Measurements from ENCODE around the gene PCSK2.

The PCSK2 gene

DNA sequence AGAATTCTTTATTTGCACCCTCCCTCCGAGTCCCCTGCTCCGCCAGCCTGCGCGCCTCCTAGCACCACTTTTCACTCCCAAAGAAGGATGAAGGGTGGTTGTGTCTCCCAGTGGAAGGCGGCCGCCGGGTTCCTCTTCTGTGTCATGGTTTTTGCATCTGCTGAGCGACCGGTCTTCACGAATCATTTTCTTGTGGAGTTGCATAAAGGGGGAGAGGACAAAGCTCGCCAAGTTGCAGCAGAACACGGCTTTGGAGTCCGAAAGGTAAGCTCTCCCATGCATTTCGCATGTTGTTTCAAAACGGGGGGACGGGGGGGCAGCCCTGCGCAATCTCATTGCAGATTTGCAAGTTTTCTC, 357 bp downstream of the PCSK2 start:
- ATAC-seq, result no peak
- H3K27ac Mint-ChIP-seq, result no peak overlapping the region

GRCh38 chr20:17227669-17228623, 1.1 kb downstream of the PCSK2 start:
- Mint-ChIP-seq H3K4me3 (no peak overlapping the region), H3K9me3 (no peaks in the 10 kb centered on the region), H3K27ac (no peak overlapping the region), H3K4me1 (peaks cover 6% of the 10 kb centered on the region), H3K27me3 (peaks cover 73% of the 10 kb centered on the region)
- ATAC-seq, result no peak
- DNase-seq, result no peak

More for the DNA sequence above, 357 bp downstream of the PCSK2 start:
- no peak for DNase-seq
- Mint-ChIP-seq H3K9me3 (no peaks in the 10 kb centered on the region), H3K27me3 (peaks cover 76% of the 10 kb centered on the region), H3K4me3 (no peak overlapping the region), H3K4me1 (peaks cover 6% of the 10 kb centered on the region)

DNA sequence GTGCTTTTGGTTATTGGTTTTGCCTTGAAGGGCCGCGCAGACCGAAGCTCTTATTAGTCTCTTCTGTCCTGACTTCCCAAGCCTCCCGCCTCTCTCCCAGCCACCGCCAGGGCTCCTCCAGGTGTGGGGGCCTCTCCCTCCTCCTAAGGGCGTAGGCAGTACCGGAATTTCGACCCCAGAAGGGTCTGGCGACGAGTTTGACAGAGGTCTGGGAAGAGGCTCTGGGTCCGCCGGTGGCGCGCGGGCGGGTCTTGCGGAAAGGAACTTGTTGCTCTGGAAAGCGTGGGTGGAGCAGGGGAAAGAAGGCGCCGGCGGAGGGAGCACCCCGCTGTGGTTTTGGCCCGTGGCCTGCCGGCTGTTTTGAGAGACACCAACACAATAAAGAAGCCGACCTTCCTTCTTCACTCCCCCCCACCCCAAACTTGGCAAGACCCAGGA, 1.8 kb downstream of the PCSK2 start:
- ATAC-seq (no peak), DNase-seq (no peak)
- Mint-ChIP-seq H3K9me3 (no peaks in the 10 kb centered on the region), H3K27ac (no peak overlapping the region), H3K27me3 (peaks cover 66% of the 10 kb centered on the region), H3K4me3 (no peak overlapping the region), H3K4me1 (peaks cover 6% of the 10 kb centered on the region)

DNA sequence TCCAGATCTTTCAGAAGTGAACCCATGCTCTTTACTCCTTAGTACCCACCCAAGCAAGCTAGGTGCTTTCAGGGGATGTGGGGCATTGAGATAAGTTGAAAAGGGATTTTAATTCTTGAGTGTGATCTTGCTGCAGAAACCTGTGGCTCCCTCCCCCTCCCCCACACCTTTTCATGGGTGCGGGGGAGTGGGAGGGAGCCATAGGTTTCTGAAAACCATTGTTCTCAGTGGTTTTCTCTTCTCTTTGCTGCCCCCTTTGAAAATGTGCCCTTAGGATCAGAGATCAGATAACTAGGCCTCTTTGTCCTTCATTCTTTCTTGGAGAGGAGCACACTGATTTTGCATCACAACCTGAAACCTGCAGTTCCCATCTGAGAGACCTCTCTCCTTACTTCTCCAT, 2.4 kb downstream of the PCSK2 start:
- H3K27ac Mint-ChIP-seq, result no peak overlapping the region
- DNase-seq (no peak), ATAC-seq (no peak)
- H3K27me3 Mint-ChIP-seq, result peaks cover 61% of the 10 kb centered on the region
- H3K4me3 Mint-ChIP-seq, result no peak overlapping the region
- H3K4me1 Mint-ChIP-seq, result peaks cover 6% of the 10 kb centered on the region
- no peaks in the 10 kb centered on the region for H3K9me3 Mint-ChIP-seq

DNA sequence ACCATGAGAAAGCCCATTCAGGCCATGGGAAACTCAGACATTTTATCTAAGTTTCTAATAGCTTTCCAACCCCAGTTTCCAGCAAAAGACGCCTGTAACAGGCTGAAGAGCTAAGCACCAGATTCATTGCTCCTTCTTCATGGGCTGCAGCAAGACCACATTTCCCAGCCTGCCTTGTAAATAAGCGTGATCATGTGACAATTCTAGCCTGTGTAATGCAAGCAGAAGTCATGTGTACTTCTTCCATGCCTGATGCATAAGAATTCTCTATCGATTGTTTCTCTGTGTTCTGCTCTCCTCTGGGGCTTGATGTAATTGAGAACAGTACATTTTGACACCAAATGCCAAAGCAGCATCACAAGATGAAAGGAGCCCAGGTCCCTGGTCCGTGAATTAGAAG, 6.8 kb downstream of the PCSK2 start:
- no peak for ATAC-seq
- no peak overlapping the region for H3K4me3 Mint-ChIP-seq
- no peak overlapping the region for H3K27ac Mint-ChIP-seq

GRCh38 chr20:17236766-17237165, 9.9 kb downstream of the PCSK2 start:
- DNase-seq (no peak), ATAC-seq (no peak)
- peaks cover 0 to 16% of the 10 kb centered on the region in 2 donors for H3K9me3 Mint-ChIP-seq
- no peaks in the 10 kb centered on the region for H3K4me1 Mint-ChIP-seq
- no peaks in the 10 kb centered on the region for H3K27me3 Mint-ChIP-seq
- H3K4me3 Mint-ChIP-seq, result no peak overlapping the region
- H3K27ac Mint-ChIP-seq, result peak overlapping the region in 1 of 2 donors; percentile 3

More for the DNA sequence above, 6.8 kb downstream of the PCSK2 start:
- DNase-seq, result no peak
- H3K9me3 Mint-ChIP-seq, result peaks cover 0 to 8% of the 10 kb centered on the region in 2 donors
- H3K4me1 Mint-ChIP-seq, result no peaks in the 10 kb centered on the region
- peaks cover 18% of the 10 kb centered on the region for H3K27me3 Mint-ChIP-seq

- DNase-seq, result no peak
- H3K27me3 Mint-ChIP-seq, result no peaks in the 10 kb centered on the region
- ATAC-seq, result no peak
- peaks cover 0 to 5% of the 10 kb centered on the region in 2 donors for H3K9me3 Mint-ChIP-seq
- no peak overlapping the region for H3K27ac Mint-ChIP-seq
- no peak overlapping the region for H3K4me3 Mint-ChIP-seq
- no peaks in the 10 kb centered on the region for H3K4me1 Mint-ChIP-seq
These were observed 21.4 kb downstream of the PCSK2 start for GRCh38 chr20:17248224-17248623.

GRCh38 chr20:17262786-17263185, 35.9 kb downstream of the PCSK2 start:
- Mint-ChIP-seq H3K27me3 (no peaks in the 10 kb centered on the region), H3K27ac (no peak overlapping the region), H3K9me3 (peaks cover 0 to 5% of the 10 kb centered on the region in 2 donors), H3K4me3 (no peak overlapping the region), H3K4me1 (no peaks in the 10 kb centered on the region)
- ATAC-seq, result no peak
- no peak for DNase-seq

- no peaks in the 10 kb centered on the region for H3K27me3 Mint-ChIP-seq
- peaks cover 2 to 5% of the 10 kb centered on the region in 2 donors for H3K9me3 Mint-ChIP-seq
- H3K27ac Mint-ChIP-seq, result no peak overlapping the region
- H3K4me1 Mint-ChIP-seq, result no peaks in the 10 kb centered on the region
- ATAC-seq (no peak), DNase-seq (no peak)
- no peak overlapping the region for H3K4me3 Mint-ChIP-seq
These were observed 46.9 kb downstream of the PCSK2 start for GRCh38 chr20:17273717-17274116.

DNA sequence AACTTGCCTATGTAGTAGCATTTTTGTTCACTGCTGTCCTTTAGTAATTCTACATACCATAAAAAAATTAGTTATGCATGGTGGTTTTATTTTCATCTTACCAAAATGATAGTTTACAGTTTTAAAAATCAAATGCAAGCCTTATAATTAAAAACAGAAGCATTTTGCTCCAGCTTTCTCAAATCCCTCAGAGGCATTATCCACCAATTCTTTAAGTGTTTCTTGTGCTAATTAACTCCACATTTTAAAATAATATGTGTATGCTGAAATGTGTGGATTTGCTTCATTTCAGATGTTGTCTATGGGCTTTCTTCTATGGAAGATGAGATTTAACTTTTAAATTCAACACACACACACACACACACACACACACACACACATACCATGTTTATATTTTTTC, 49.3 kb downstream of the PCSK2 start:
- no peak for DNase-seq
- ATAC-seq, result no peak
- no peaks in the 10 kb centered on the region for H3K27me3 Mint-ChIP-seq
- no peak overlapping the region for H3K27ac Mint-ChIP-seq
- H3K4me3 Mint-ChIP-seq, result no peak overlapping the region
- H3K9me3 Mint-ChIP-seq, result peaks cover 9 to 11% of the 10 kb centered on the region in 2 donors
- no peaks in the 10 kb centered on the region for H3K4me1 Mint-ChIP-seq

DNA sequence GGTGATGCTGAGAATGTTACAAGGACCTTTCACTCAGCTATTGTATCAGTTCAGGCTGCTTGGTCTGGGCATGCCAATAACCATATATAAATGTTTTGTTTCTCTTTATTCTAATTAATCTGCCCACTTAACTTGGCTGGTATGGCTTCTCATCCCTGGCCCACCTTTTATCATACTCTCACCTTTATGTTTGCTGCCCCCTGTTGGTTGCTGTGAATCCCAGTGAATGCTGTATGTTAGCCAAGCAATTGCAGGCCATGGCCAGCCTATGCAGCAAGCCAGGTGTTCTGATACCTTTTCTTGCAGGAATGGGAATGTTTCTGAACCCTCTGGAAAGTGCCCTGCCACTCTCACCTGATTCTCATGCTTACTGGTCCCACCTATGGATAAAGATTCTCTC, 54.6 kb downstream of the PCSK2 start:
- DNase-seq (no peak), ATAC-seq (no peak)
- H3K27ac Mint-ChIP-seq, result no peak overlapping the region
- no peaks in the 10 kb centered on the region for H3K4me1 Mint-ChIP-seq
- H3K4me3 Mint-ChIP-seq, result no peak overlapping the region
- H3K27me3 Mint-ChIP-seq, result no peaks in the 10 kb centered on the region
- peaks cover 9 to 11% of the 10 kb centered on the region in 2 donors for H3K9me3 Mint-ChIP-seq

DNA sequence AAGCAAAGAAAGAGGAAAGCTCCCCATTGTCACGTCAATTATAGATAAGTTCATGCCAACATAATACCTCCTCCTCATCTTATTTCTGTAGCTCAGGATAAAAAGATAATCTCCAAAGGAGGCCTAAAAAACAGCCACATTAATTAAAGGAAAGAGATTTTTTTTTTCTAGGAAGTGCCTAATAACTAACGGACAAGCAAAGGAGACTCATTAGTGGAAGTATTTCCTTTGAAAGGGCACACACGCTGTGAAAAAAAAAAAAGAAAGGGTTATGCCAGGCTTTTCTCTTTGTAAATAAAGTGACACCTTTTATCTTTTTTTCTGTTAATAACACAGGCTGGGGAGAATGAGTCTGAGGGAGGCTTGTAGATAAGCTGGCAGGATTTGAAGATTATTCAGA, 55.7 kb downstream of the PCSK2 start:
- H3K27me3 Mint-ChIP-seq, result no peaks in the 10 kb centered on the region
- H3K4me3 Mint-ChIP-seq, result no peak overlapping the region
- peaks cover 9 to 11% of the 10 kb centered on the region in 2 donors for H3K9me3 Mint-ChIP-seq
- H3K27ac Mint-ChIP-seq, result no peak overlapping the region
- ATAC-seq (no peak), DNase-seq (no peak)
- no peaks in the 10 kb centered on the region for H3K4me1 Mint-ChIP-seq

GRCh38 chr20:17287503-17287902, 60.7 kb downstream of the PCSK2 start:
- DNase-seq, result no peak
- Mint-ChIP-seq H3K9me3 (no peaks in the 10 kb centered on the region), H3K4me3 (no peak overlapping the region), H3K27ac (no peak overlapping the region), H3K4me1 (no peaks in the 10 kb centered on the region), H3K27me3 (no peaks in the 10 kb centered on the region)
- ATAC-seq, result no peak

DNA sequence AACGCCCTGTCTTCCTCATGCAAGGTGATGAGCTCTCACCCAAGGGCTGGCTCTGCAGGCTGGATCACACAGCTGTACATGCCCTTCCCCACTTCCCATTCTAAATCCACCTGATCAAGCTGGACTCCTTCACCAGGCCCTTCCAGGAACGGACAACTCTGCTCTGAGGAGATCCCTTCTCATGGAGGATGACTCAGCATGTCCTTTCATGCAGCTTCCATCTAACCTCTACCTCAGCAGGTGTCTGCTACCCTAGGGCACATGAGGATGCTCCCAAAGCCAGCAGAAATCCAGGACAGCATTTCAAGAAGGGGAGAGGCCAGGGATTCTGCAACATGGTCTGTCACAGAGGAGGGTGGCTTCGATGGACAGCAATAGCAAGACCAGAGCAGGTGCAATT, 61.2 kb downstream of the PCSK2 start:
- Mint-ChIP-seq H3K4me3 (no peak overlapping the region), H3K9me3 (no peaks in the 10 kb centered on the region), H3K27me3 (no peaks in the 10 kb centered on the region), H3K4me1 (no peaks in the 10 kb centered on the region), H3K27ac (no peak overlapping the region)
- ATAC-seq (no peak), DNase-seq (no peak)

DNA sequence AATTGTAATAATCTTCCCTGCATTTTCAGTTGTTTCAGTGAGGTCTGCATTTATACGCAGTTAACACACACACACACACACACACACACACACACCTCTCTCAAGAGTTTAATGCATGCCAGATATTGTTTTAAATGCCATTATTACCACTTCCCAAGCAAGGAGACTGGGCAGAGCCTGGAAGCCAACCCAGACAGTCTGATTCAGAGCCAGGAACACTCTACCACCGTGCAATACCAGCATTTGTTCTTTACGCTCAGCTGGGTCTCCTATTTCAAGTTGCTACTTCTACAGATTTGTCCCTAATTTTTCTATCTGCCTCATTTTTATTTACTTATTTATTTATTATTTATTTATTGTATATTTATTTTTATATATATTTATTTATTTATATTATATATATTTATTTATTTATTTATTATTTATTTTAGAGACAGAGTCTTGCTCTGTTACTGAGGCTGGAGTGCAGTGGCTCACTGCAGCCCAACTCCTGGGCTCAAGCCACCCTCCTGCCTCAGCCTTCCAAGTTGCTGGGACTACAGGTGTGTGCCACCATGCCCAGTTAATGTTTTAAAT, 68.4 kb downstream of the PCSK2 start:
- DNase-seq (no peak), ATAC-seq (no peak)
- Mint-ChIP-seq H3K9me3 (no peaks in the 10 kb centered on the region), H3K27me3 (no peaks in the 10 kb centered on the region), H3K27ac (no peak overlapping the region), H3K4me3 (no peak overlapping the region), H3K4me1 (no peaks in the 10 kb centered on the region)

DNA sequence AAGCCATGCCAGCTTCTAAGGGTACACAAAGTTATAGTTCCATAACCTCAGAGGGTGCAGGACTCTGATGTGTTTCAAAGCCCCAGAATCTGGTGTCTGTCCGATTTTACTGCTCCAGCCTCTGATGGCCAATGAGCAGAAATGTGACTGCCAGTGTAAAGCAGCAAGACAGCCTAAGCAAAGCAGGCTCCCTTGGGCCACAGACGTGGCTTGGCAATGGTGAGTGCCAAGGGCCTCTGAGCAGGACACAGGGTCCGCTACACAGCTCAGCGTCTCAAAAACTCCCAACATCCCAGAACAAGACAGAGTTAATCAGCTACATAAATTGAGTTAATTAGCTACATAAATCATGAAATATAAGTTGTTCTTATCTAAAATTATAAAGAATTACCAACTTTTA, 69.2 kb downstream of the PCSK2 start:
- no peak for ATAC-seq
- Mint-ChIP-seq H3K4me1 (no peaks in the 10 kb centered on the region), H3K9me3 (no peaks in the 10 kb centered on the region), H3K27me3 (no peaks in the 10 kb centered on the region), H3K4me3 (no peak overlapping the region), H3K27ac (no peak overlapping the region)
- DNase-seq, result no peak
